Measurements from ENCODE around the gene ZNF850. TPM values are rescaled to one million over a fixed set of nuclear protein-coding genes. Genes with fewer than 3 reads are reported as not detected.
A peak's percentile ranks its signal among the peaks of the same experiment; 100 is the strongest.

The ZNF850 gene
- total and polyA plus RNA-seq, 9 donors: 0.91 to 3.7 (median 1.4) TPM

GRCh38 chr19:36665832-36666231 lies 106.8 kb downstream of the ZNF850 start:
- Histone ChIP-seq H3K4me3 (ENCODE audit: low read length) (peak overlapping the region; percentile 71), H3K36me3 (ENCODE audit: control insufficient read depth, insufficient read depth, low read length) (peaks cover 11% of the 10 kb centered on the region), H3K9me3 (replicated peaks; ENCODE audit: control insufficient read depth, low read depth, low read length) (peaks cover 19% of the 10 kb centered on the region), H3K4me1 (ENCODE audit: control insufficient read depth, insufficient read depth, low read length) (peaks cover 10% of the 10 kb centered on the region), H3K27me3 (ENCODE audit: control insufficient read depth, insufficient read depth, low read length) (no peaks in the 10 kb centered on the region), H3K27ac (ENCODE audit: low read length) (no peak overlapping the region)
- 71% methylated on average over 6 of the region's 14 CpGs for WGBS (ENCODE audit: insufficient coverage)
- DNase-seq: no peak

Other genes starting within 250 kb of the ZNF850 start
- 15.9 TPM for gene ZNF260, start 244.5 kb downstream of the ZNF850 start, total RNA-seq
- 10 to 100 TPM in 6 of 8 donors, 1 to 10 TPM in 2; 7.5 to 14.5 (median 10.8) TPM for gene ZNF260, start 244.5 kb downstream of the ZNF850 start, polyA plus RNA-seq (ENCODE audit: insufficient read depth in 1 of 8, insufficient read length in 8 of 8, low replicate concordance in 1 of 8)
- 16.8 TPM for gene ZNF529, start 199.5 kb downstream of the ZNF850 start, total RNA-seq
- 10 to 100 TPM; 10.4 to 17.7 (median 12.7) TPM for gene ZNF529, start 199.5 kb downstream of the ZNF850 start, polyA plus RNA-seq (ENCODE audit: insufficient read depth in 1 of 8, insufficient read length in 8 of 8, low replicate concordance in 1 of 8)
- gene ZNF382, start 167.5 kb downstream of the ZNF850 start, total RNA-seq: 15.3 TPM
- gene ZNF382, start 167.5 kb downstream of the ZNF850 start, polyA plus RNA-seq (ENCODE audit: insufficient read depth in 1 of 8, insufficient read length in 8 of 8, low replicate concordance in 1 of 8): 10 to 100 TPM in 2 of 8 donors, 1 to 10 TPM in 6; 5.1 to 11.5 (median 8.0) TPM
- gene ZNF461, start 106.0 kb downstream of the ZNF850 start, total RNA-seq: 9.6 TPM
- 10 to 100 TPM in 1 of 8 donors, 1 to 10 TPM in 7; 5.5 to 13.5 (median 7.8) TPM for gene ZNF461, start 106.0 kb downstream of the ZNF850 start, polyA plus RNA-seq (ENCODE audit: insufficient read depth in 1 of 8, insufficient read length in 8 of 8, low replicate concordance in 1 of 8)
- gene ZNF567, start 85.2 kb downstream of the ZNF850 start, total RNA-seq: 8.5 TPM
- 1 to 10 TPM; 4.9 to 8.9 (median 7.3) TPM for gene ZNF567, start 85.2 kb downstream of the ZNF850 start, polyA plus RNA-seq (ENCODE audit: insufficient read depth in 1 of 8, insufficient read length in 8 of 8, low replicate concordance in 1 of 8)
- gene ZNF790, start 65.6 kb upstream of the ZNF850 start, total RNA-seq: 10.6 TPM
- gene ZNF790, start 65.6 kb upstream of the ZNF850 start, polyA plus RNA-seq (ENCODE audit: insufficient read depth in 1 of 8, insufficient read length in 8 of 8, low replicate concordance in 1 of 8): 1 to 10 TPM; 4.8 to 7.6 (median 6.3) TPM
- 6.7 TPM for gene ZNF345, start 78.1 kb upstream of the ZNF850 start, total RNA-seq
- gene ZNF345, start 78.1 kb upstream of the ZNF850 start, polyA plus RNA-seq (ENCODE audit: insufficient read depth in 1 of 8, insufficient read length in 8 of 8, low replicate concordance in 1 of 8): 1 to 10 TPM; 4.3 to 7.8 (median 6.4) TPM
- gene ZNF829, start 143.5 kb upstream of the ZNF850 start, total RNA-seq: 7.3 TPM
- 1 to 10 TPM; 2.8 to 5.2 (median 4.2) TPM for gene ZNF829, start 143.5 kb upstream of the ZNF850 start, polyA plus RNA-seq (ENCODE audit: insufficient read depth in 1 of 8, insufficient read length in 8 of 8, low replicate concordance in 1 of 8)
- 29.8 TPM for gene ZNF568, start 143.5 kb upstream of the ZNF850 start, total RNA-seq
- gene ZNF568, start 143.5 kb upstream of the ZNF850 start, polyA plus RNA-seq (ENCODE audit: insufficient read depth in 1 of 8, insufficient read length in 8 of 8, low replicate concordance in 1 of 8): 10 to 100 TPM; 21.9 to 37.4 (median 30.8) TPM

All from muscle of leg (tissue), 11 donors.